OCI-LY7 (cell line): ENCODE measurements around the gene RPLP1. TPM values are rescaled to one million over a fixed set of nuclear protein-coding genes. Genes with fewer than 3 reads are reported as not detected.

Source experiments
- BruUV-seq: library from RNA; stranded (reverse); fragments of 400-500 nt; replicated peaks from 2 replicates; lab custom pipeline; 2021; lab: Mats Ljungman, UMichigan
- CTCF ChIA-PET: fragments of 300-600 bp; sonication (Branson Sonifier 250); formaldehyde crosslinking; loops from one replicate; lab custom pipeline; 2022; ENCODE audit warnings: antibody characterized with exemption; ENCODE audit not compliant: unreplicated experiment; lab: Charles Lee
- POLR2A ChIA-PET: fragments of 300-600 bp; sonication (Branson Sonifier 250); formaldehyde crosslinking; loops from one replicate; lab custom pipeline; 2022; ENCODE audit warnings: antibody characterized with exemption; lab: Charles Lee
- DNase-seq: peaks from one replicate; pipeline ENCODE4 v3.0.0-alpha.2; 2015; ENCODE audit warnings: low spot score
- H2AFZ ChIP-seq: fragments of 200-600 bp; sonication (generic), shearing (Covaris generic); 2 replicates; pipeline ENCODE4 v1.6.1; 2014; ENCODE audit warnings: mild to moderate bottlenecking, antibody characterized with exemption, low read length, moderate library complexity
- H3K27ac ChIP-seq: fragments of 200-600 bp; sonication (generic); 2 replicates; pipeline ENCODE4 v1.5.1; 2014; ENCODE audit warnings: mixed run types, low read depth, mild to moderate bottlenecking, moderate library complexity, low read length, inconsistent platforms; ENCODE audit not compliant: poor library complexity, severe bottlenecking
- H3K36me3 ChIP-seq: fragments of 200-600 bp; sonication (generic); 2 replicates; pipeline ENCODE4 v1.6.1; 2014; ENCODE audit warnings: mild to moderate bottlenecking, antibody characterized with exemption, low read length, moderate library complexity, mixed read lengths; ENCODE audit not compliant: insufficient read depth
- H3K4me1 ChIP-seq: fragments of 200-600 bp; sonication (generic); 2 replicates; pipeline ENCODE4 v1.5.1; 2014; ENCODE audit warnings: mild to moderate bottlenecking, low read length; ENCODE audit not compliant: insufficient read depth, poor library complexity, severe bottlenecking
- H3K4me2 ChIP-seq: fragments of 200-600 bp; sonication (generic); 2 replicates; pipeline ENCODE4 v1.6.1; 2014; ENCODE audit warnings: mild to moderate bottlenecking, low read length
- H3K4me3 ChIP-seq: fragments of 200-600 bp; sonication (generic); 2 replicates; pipeline ENCODE4 v1.5.1; 2014; ENCODE audit warnings: mild to moderate bottlenecking, low read depth, low read length; ENCODE audit not compliant: poor library complexity, severe bottlenecking
- H3K79me2 ChIP-seq: fragments of 200-600 bp; sonication (generic); 2 replicates; pipeline ENCODE4 v1.6.1; 2016; ENCODE audit warnings: low read depth, mild to moderate bottlenecking, low read length, moderate library complexity, mixed read lengths; ENCODE audit not compliant: insufficient read depth
- H3K9me2 ChIP-seq: fragments of 200-600 bp; sonication (generic); 2 replicates; pipeline ENCODE4 v1.6.1; 2016; ENCODE audit warnings: mild to moderate bottlenecking, low read length, mixed read lengths; ENCODE audit not compliant: insufficient read depth
- H3K9me3 ChIP-seq: fragments of 200-600 bp; sonication (generic); 2 replicates; pipeline ENCODE4 v1.6.1; 2014; ENCODE audit warnings: mild to moderate bottlenecking, mixed run types, low read length, mixed read lengths
- H4K20me1 ChIP-seq: fragments of 200-600 bp; sonication (generic); 2 replicates; pipeline ENCODE4 v1.6.1; 2014; ENCODE audit warnings: mild to moderate bottlenecking, antibody characterized with exemption, low read length, moderate library complexity, mixed read lengths; ENCODE audit not compliant: insufficient read depth
- EZH2phosphoT487 ChIP-seq: fragments of 200-600 bp; sonication (generic); IDR thresholded peaks from 2 replicates; pipeline ENCODE4 v1.6.1; 2018; ENCODE audit warnings: low read depth, borderline replicate concordance, mild to moderate bottlenecking, mixed run types, antibody characterized with exemption, low read length, moderate library complexity, mixed read lengths
- intact Hi-C: fragments of 100-400 bp; cut with micrococcal nuclease; formaldehyde crosslinking; loops from one replicate; pipeline ENCODE4 v1.10.0; 2022; ENCODE audit not compliant: unreplicated experiment
- total RNA-seq, 2 experiments: library from RNA; depleted of rRNA in 1 of 2; stranded (reverse); fragments of >200 nt in 1 of 2; shearing (Covaris generic) in 1 of 2; gene quantifications; 2 replicates each; pipeline ENCODE4 v1.2.3, GENCODE V29; 2014 to 2022
- TF ChIP-seq, protein P1 (sequence below): fragments of 200-600 bp; sonication (generic); conservative IDR thresholded peaks from 2 replicates; pipeline ENCODE4 v1.5.1; 2014; ENCODE audit warnings: mild to moderate bottlenecking, antibody characterized with exemption, low read length, moderate library complexity, mixed read lengths

Gene RPLP1
- total RNA-seq, 2 experiments from 2014 or later, result 889 to 2,251 TPM

DNA sequence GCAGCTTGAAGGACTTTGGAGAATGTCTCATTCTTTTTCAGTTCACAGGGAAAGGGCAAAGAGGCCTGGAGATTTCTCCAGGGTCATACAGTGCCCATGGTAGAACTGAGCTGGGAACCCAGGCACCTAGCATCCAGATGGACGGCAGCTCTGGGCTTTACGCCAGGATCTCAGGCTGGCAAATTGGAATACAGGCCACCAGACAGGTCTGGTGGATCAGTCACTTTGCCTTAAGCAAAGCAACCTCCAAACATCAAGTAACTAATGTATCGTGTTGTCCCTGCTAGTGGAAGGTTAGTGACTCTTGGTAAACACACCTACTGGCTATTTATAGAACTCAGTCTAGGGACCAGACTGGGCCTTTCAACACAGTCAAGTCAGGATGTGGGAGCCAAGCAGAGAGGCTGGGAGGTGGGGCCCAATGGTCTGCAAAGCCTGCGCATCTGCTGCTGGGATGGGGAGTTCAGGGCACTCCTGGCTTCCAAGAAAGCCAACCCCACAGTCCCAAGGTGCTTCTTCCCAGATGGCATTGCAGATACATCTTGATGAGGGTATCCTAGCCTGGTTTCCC is 30.2 kb downstream of the RPLP1 start:
- H3K36me3 ChIP-seq, result no peaks in the 10 kb centered on the region
- ChIA-PET POLR2A (no interaction called here), CTCF (no interaction called here)
- no peaks in the 10 kb centered on the region for H4K20me1 ChIP-seq
- TF ChIP-seq, protein P1, sequence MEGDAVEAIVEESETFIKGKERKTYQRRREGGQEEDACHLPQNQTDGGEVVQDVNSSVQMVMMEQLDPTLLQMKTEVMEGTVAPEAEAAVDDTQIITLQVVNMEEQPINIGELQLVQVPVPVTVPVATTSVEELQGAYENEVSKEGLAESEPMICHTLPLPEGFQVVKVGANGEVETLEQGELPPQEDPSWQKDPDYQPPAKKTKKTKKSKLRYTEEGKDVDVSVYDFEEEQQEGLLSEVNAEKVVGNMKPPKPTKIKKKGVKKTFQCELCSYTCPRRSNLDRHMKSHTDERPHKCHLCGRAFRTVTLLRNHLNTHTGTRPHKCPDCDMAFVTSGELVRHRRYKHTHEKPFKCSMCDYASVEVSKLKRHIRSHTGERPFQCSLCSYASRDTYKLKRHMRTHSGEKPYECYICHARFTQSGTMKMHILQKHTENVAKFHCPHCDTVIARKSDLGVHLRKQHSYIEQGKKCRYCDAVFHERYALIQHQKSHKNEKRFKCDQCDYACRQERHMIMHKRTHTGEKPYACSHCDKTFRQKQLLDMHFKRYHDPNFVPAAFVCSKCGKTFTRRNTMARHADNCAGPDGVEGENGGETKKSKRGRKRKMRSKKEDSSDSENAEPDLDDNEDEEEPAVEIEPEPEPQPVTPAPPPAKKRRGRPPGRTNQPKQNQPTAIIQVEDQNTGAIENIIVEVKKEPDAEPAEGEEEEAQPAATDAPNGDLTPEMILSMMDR, result no peak
- no peak for TF ChIP-seq EZH2phosphoT487
- no peaks in the 10 kb centered on the region for H3K4me1 ChIP-seq
- no peak for DNase-seq
- no TSS peak for BruUV-seq
- peaks cover 8% of the 10 kb centered on the region; the same call in 1 of the 2 replicates for H3K9me3 ChIP-seq
- no peaks in the 10 kb centered on the region for H3K9me2 ChIP-seq
- H3K79me2 ChIP-seq, result no peaks in the 10 kb centered on the region
- no peak overlapping the region for H3K4me3 ChIP-seq
- H2AFZ ChIP-seq, result no peak overlapping the region
- H3K4me2 ChIP-seq, result no peak overlapping the region
- H3K27ac ChIP-seq, result no peak overlapping the region
- intact Hi-C loops, result no loop called here

GRCh38 chr15:69484837-69485236 is 32.2 kb downstream of the RPLP1 start:
- ChIA-PET POLR2A (no interaction called here), CTCF (no interaction called here)
- Histone ChIP-seq H3K4me1 (no peaks in the 10 kb centered on the region), H3K9me3 (peaks cover 7% of the 10 kb centered on the region; the same call in 1 of the 2 replicates), H3K79me2 (no peaks in the 10 kb centered on the region), H3K4me2 (no peak overlapping the region), H2AFZ (no peak overlapping the region), H3K4me3 (no peak overlapping the region), H4K20me1 (no peaks in the 10 kb centered on the region), H3K9me2 (no peaks in the 10 kb centered on the region), H3K36me3 (no peaks in the 10 kb centered on the region), H3K27ac (no peak overlapping the region)
- no TSS peak for BruUV-seq
- intact Hi-C loops, result no loop called here
- DNase-seq, result no peak
- TF ChIP-seq, protein P1, result no peak
- no peak for TF ChIP-seq EZH2phosphoT487

DNA sequence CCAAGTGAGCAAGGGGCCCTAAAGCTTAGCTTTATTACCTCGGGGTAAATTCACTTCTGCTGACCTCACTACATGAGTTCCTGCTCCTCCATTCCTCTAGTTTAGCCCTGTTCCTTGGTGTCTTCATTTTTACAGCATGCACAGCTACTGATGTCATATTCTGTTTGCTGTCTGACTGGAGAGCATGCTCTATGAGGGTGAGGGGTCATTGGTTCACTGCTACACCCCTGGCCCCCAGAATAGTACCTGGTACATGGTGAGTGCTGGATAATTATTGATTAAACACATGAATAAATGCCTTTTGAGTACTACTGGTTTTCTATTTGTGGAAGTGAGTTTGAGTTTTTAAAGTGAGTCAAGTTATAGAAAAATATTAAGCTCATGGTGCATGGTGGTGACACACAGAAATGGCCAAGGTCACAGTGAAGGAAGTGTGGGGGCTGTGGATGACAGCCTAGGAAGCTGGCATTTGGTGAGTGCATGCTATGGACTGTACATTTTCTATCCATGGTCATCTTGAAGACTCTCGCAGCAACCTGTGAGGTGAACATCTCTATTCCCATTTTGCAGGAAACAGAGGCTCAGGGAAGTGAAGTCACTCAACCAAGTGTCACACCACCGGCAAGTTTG is 34.0 kb downstream of the RPLP1 start:
- Histone ChIP-seq H2AFZ (no peak overlapping the region), H3K4me1 (no peaks in the 10 kb centered on the region), H3K4me2 (no peak overlapping the region), H4K20me1 (no peaks in the 10 kb centered on the region), H3K9me2 (no peaks in the 10 kb centered on the region), H3K27ac (no peak overlapping the region), H3K36me3 (no peaks in the 10 kb centered on the region), H3K9me3 (no peaks in the 10 kb centered on the region), H3K79me2 (no peaks in the 10 kb centered on the region), H3K4me3 (no peak overlapping the region)
- intact Hi-C loops, result no loop called here
- no peak for DNase-seq
- CTCF ChIA-PET, result no interaction called here
- POLR2A ChIA-PET, result interaction anchor here (0.6 to 0.9 kb wide), 2 partner anchors 126 to 1183 kb away, joined by 3 read pairs; no protein-coding TSS in a partner anchor
- TF ChIP-seq, protein P1, result no peak
- TF ChIP-seq EZH2phosphoT487, result no peak
- no TSS peak for BruUV-seq
